Measurements from ENCODE around the gene CAND2. TPM values are rescaled to one million over a fixed set of nuclear protein-coding genes. Genes with fewer than 3 reads are reported as not detected.

Gene CAND2
- total and polyA plus RNA-seq, 4 donors: 0.38 to 1.6 (median 0.92) TPM

DNA sequence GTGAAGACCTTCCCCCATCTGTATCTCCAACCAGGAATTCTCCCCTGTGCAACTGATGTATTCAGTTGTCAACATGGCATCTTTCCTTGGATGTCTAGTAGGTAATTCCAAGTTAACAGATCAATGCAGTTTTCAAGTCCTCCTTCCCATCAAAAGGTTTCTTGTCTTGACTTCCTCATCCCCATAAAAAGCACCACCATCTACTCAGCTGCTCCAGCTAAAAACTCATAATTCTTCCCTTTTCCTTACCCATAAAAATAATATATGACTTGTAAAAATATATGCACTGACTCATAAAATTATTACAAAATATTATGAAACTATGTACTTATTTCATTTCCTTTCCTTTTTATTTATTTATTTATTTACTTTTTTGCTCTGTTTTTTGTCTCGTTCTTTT lies 5.0 kb upstream of the CAND2 start:
- no peaks in the 10 kb centered on the region for H3K36me3 ChIP-seq (ENCODE audit: control insufficient read depth in 4 of 4, insufficient read depth in 3 of 4, low read depth in 1 of 4, low read length in 3 of 4)
- no peak overlapping the region for H3K9ac ChIP-seq (ENCODE audit: low read depth in 1 of 2, low read length in 2 of 2)
- no peaks in the 10 kb centered on the region for H3K27me3 ChIP-seq (ENCODE audit: control insufficient read depth in 4 of 4, insufficient read depth in 4 of 4, low read length in 3 of 4)
- peaks cover 0 to 3% (median under 1%) of the 10 kb centered on the region in 4 donors for H3K4me1 ChIP-seq (ENCODE audit: control insufficient read depth in 4 of 4, insufficient read depth in 4 of 4, low read length in 3 of 4)
- 90% methylated on average over 1 of the region's 1 CpG for WGBS
- no peaks in the 10 kb centered on the region for H3K9me3 ChIP-seq (ENCODE audit: control insufficient read depth in 4 of 4, low read length in 3 of 4)
- no peak for TF ChIP-seq RAD21 (IDR thresholded peaks at IDR 0.05)
- no peak for TF ChIP-seq SP1 (IDR thresholded peaks at IDR 0.05)
- TF ChIP-seq YY1 (IDR thresholded peaks at IDR 0.05): no peak
- TF ChIP-seq HNF4G (IDR thresholded peaks at IDR 0.05): no peak
- TF ChIP-seq, protein P1, sequence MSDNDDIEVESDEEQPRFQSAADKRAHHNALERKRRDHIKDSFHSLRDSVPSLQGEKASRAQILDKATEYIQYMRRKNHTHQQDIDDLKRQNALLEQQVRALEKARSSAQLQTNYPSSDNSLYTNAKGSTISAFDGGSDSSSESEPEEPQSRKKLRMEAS (IDR thresholded peaks at IDR 0.05): no peak
- no peak for TF ChIP-seq GABPA (IDR thresholded peaks at IDR 0.05 in 1 of 2, conservative IDR thresholded peaks at IDR 0.05 in 1 of 2)
- TF ChIP-seq, protein P2, sequence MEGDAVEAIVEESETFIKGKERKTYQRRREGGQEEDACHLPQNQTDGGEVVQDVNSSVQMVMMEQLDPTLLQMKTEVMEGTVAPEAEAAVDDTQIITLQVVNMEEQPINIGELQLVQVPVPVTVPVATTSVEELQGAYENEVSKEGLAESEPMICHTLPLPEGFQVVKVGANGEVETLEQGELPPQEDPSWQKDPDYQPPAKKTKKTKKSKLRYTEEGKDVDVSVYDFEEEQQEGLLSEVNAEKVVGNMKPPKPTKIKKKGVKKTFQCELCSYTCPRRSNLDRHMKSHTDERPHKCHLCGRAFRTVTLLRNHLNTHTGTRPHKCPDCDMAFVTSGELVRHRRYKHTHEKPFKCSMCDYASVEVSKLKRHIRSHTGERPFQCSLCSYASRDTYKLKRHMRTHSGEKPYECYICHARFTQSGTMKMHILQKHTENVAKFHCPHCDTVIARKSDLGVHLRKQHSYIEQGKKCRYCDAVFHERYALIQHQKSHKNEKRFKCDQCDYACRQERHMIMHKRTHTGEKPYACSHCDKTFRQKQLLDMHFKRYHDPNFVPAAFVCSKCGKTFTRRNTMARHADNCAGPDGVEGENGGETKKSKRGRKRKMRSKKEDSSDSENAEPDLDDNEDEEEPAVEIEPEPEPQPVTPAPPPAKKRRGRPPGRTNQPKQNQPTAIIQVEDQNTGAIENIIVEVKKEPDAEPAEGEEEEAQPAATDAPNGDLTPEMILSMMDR (IDR thresholded peaks at IDR 0.05; ENCODE audit: low read depth, low read length, missing input control): no peak
- no peak for TF ChIP-seq TAF1 (conservative IDR thresholded peaks at IDR 0.05)
- TF ChIP-seq HNF4A (conservative IDR thresholded peaks at IDR 0.05): no peak
- no peak for TF ChIP-seq RXRA (IDR thresholded peaks at IDR 0.05)
- TF ChIP-seq JUND (IDR thresholded peaks at IDR 0.05): no peak
- TF ChIP-seq, protein P3, sequence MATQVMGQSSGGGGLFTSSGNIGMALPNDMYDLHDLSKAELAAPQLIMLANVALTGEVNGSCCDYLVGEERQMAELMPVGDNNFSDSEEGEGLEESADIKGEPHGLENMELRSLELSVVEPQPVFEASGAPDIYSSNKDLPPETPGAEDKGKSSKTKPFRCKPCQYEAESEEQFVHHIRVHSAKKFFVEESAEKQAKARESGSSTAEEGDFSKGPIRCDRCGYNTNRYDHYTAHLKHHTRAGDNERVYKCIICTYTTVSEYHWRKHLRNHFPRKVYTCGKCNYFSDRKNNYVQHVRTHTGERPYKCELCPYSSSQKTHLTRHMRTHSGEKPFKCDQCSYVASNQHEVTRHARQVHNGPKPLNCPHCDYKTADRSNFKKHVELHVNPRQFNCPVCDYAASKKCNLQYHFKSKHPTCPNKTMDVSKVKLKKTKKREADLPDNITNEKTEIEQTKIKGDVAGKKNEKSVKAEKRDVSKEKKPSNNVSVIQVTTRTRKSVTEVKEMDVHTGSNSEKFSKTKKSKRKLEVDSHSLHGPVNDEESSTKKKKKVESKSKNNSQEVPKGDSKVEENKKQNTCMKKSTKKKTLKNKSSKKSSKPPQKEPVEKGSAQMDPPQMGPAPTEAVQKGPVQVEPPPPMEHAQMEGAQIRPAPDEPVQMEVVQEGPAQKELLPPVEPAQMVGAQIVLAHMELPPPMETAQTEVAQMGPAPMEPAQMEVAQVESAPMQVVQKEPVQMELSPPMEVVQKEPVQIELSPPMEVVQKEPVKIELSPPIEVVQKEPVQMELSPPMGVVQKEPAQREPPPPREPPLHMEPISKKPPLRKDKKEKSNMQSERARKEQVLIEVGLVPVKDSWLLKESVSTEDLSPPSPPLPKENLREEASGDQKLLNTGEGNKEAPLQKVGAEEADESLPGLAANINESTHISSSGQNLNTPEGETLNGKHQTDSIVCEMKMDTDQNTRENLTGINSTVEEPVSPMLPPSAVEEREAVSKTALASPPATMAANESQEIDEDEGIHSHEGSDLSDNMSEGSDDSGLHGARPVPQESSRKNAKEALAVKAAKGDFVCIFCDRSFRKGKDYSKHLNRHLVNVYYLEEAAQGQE (IDR thresholded peaks at IDR 0.05): no peak
- H3K27ac ChIP-seq (ENCODE audit: low read depth in 1 of 2, low read length in 2 of 2): no peak overlapping the region
- no peak for DNase-seq (ENCODE audit: low spot score)
- no peak overlapping the region for H3K4me3 ChIP-seq (ENCODE audit: low read depth in 1 of 3, low read length in 3 of 3)

DNA sequence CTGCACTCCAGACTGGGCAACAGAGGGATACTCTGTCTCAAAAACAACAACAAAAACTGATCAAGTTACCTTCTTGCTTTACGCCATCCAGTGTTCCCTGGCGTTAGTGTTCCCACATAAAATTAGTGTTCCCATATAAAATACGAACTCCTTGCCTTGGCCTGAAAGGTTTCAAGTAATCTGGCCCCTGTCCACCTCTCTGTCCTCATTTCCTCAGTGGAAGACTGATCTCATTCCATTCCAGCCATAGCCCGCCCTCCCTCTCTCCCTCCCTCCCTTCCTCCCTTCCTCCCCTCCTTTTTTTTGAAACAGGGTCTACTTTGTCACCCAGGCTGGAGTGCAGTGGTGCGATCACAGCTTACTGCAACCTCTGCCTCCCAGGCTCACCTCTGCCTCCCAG lies 2.8 kb upstream of the CAND2 start:
- peaks cover 5 to 13% (median 6%) of the 10 kb centered on the region in 4 donors for H3K4me1 ChIP-seq (ENCODE audit: control insufficient read depth in 4 of 4, insufficient read depth in 4 of 4, low read length in 3 of 4)
- 91% methylated on average over 5 of the region's 5 CpGs for WGBS
- no peak for DNase-seq (ENCODE audit: low spot score)
- no peak overlapping the region for H3K4me3 ChIP-seq (ENCODE audit: low read depth in 1 of 3, low read length in 3 of 3)
- no peak overlapping the region for H3K9ac ChIP-seq (ENCODE audit: low read depth in 1 of 2, low read length in 2 of 2)
- no peaks in the 10 kb centered on the region for H3K27me3 ChIP-seq (ENCODE audit: control insufficient read depth in 4 of 4, insufficient read depth in 4 of 4, low read length in 3 of 4)
- no peak overlapping the region for H3K27ac ChIP-seq (ENCODE audit: low read depth in 1 of 2, low read length in 2 of 2)
- no peaks in the 10 kb centered on the region for H3K9me3 ChIP-seq (ENCODE audit: control insufficient read depth in 4 of 4, low read length in 3 of 4)
- no peaks in the 10 kb centered on the region for H3K36me3 ChIP-seq (ENCODE audit: control insufficient read depth in 4 of 4, insufficient read depth in 3 of 4, low read depth in 1 of 4, low read length in 3 of 4)
- TF ChIP-seq, protein P1 (IDR thresholded peaks at IDR 0.05): no peak
- TF ChIP-seq, protein P4, sequence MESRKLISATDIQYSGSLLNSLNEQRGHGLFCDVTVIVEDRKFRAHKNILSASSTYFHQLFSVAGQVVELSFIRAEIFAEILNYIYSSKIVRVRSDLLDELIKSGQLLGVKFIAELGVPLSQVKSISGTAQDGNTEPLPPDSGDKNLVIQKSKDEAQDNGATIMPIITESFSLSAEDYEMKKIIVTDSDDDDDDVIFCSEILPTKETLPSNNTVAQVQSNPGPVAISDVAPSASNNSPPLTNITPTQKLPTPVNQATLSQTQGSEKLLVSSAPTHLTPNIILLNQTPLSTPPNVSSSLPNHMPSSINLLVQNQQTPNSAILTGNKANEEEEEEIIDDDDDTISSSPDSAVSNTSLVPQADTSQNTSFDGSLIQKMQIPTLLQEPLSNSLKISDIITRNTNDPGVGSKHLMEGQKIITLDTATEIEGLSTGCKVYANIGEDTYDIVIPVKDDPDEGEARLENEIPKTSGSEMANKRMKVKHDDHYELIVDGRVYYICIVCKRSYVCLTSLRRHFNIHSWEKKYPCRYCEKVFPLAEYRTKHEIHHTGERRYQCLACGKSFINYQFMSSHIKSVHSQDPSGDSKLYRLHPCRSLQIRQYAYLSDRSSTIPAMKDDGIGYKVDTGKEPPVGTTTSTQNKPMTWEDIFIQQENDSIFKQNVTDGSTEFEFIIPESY (IDR thresholded peaks at IDR 0.05): no peak
- TF ChIP-seq HNF4G (IDR thresholded peaks at IDR 0.05): no peak

All from liver (tissue), 9 donors.